Heart left ventricle (tissue), 16 donors: ENCODE results near the gene CNTNAP5. TPM values are rescaled to one million over a fixed set of nuclear protein-coding genes. Genes with fewer than 3 reads are reported as not detected.

Experiments used
- ATAC-seq, 4 donors: fragments of 200-7000 bp; cut with Tn5 transposase; one replicate each; pipeline ENCODE4 v1.9.1; 2020 to 2022; ENCODE audit warnings: moderate library complexity in 4 of 4, mild to moderate bottlenecking in 3 of 4, moderate number of reproducible peaks in 1 of 4
- DNase-seq, 5 donors: peaks; one replicate each; pipeline ENCODE4 v3.0.0-alpha.2; 2020
- H3K27ac ChIP-seq, 12 donors: fragments of 200-600 bp; sonication (generic) in 4 of 12; one replicate each; pipeline versions ENCODE4 v1.5.0 to v1.8.0; 2016 to 2022; ENCODE audit warnings: mild to moderate bottlenecking in 2 of 12
- H3K27me3 ChIP-seq, 9 donors: fragments of 200-600 bp; sonication (generic) in 2 of 9; one replicate each; pipeline versions ENCODE4 v1.5.1 to v1.8.0; 2016 to 2022; ENCODE audit warnings: mild to moderate bottlenecking in 3 of 9
- H3K36me3 ChIP-seq, 9 donors: fragments of 200-600 bp; sonication (generic) in 2 of 9; one replicate each; pipeline versions ENCODE4 v1.5.0 to v1.8.0; 2018 to 2022; ENCODE audit warnings: mild to moderate bottlenecking in 2 of 9
- H3K4me1 ChIP-seq, 12 donors: fragments of 200-600 bp; sonication (generic) in 4 of 12; one replicate each; pipeline versions ENCODE4 v1.5.0 to v1.8.0; 2016 to 2022; ENCODE audit warnings: mild to moderate bottlenecking in 3 of 12
- H3K4me3 ChIP-seq, 12 donors: fragments of 200-600 bp; sonication (generic) in 4 of 12; one replicate each; pipeline versions ENCODE4 v1.5.0 to v1.8.0; 2017 to 2022; ENCODE audit warnings: mild to moderate bottlenecking in 9 of 12, moderate library complexity in 4 of 12
- H3K9me3 ChIP-seq, 12 donors: fragments of 200-600 bp; sonication (generic) in 4 of 12; one replicate each; pipeline versions ENCODE4 v1.5.0 to v1.8.0; 2016 to 2022; ENCODE audit warnings: mild to moderate bottlenecking in 1 of 12
- POLR2A ChIP-seq, 2 donors: fragments of 450-650 bp; IDR thresholded peaks; one replicate each; pipeline ENCODE4 v1.6.1; 2017; ENCODE audit warnings: antibody characterized with exemption in 2 of 2, mild to moderate bottlenecking in 2 of 2, moderate library complexity in 2 of 2
- WGBS, 4 donors: extraction: QIAGEN DNeasy Blood & Tissue Kit in 2 of 4; methylation state at CpG; one replicate each; pipeline versions ENCODE4 v1.1.5 to v1.1.7; 2013 to 2018; 5-methylcytosine and 5-hydroxymethylcytosine counted together
- intact Hi-C, 10 donors: fragments of 100-400 bp; cut with DNase I; formaldehyde crosslinking; loops; one replicate each; pipeline versions ENCODE4 v1.11.1 to v1.14.2; 2022
- polyA plus RNA-seq, 2 donors: library from polyadenylated mRNA; stranded (reverse); fragments of 200-250 nt; gene quantifications; one replicate each; pipeline ENCODE4 v1.2.3, GENCODE V29; 2013
- total RNA-seq, 9 donors: library from RNA; depleted of rRNA in 2 of 9; stranded (reverse); fragments of >200 nt in 2 of 9; fragmentation: NEBNext Ultra II Directional in 3 of 9; extraction: Animal tissue kit (Norgen Biotek cat#: 25700) in 3 of 9; gene quantifications; one replicate each; pipeline versions ENCODE4 v1.1.0 to v1.2.4, GENCODE V29; 2016 to 2023
- TF ChIP-seq, protein P1 (sequence below), 12 donors: fragments of 200-600 bp; sonication (generic) in 4 of 12; IDR thresholded peaks; one replicate each; pipeline versions ENCODE4 v1.5.0 to v1.8.0; 2018 to 2022; ENCODE audit warnings: antibody characterized with exemption in 12 of 12, mild to moderate bottlenecking in 5 of 12
- donor health status: ischemic (EF 13 %, LVEDD 7.1; RV severe dilation, severe dysfunction).
- donor health status: healthy with polysubstance abuse.
- donor health status: DM: no; HTN: yes; CAD: no.
- donor health status: DM: no; HTN: no; CAD: no.
- donor health status: ischemic (EF 25% LVEDD 6.9; RV normal size, moderate dysfunction).
- donor health status: ischemic (EF 25% LVEDD 5.7; RV mildly dilated, moderate dysfunction).
- donor health status: healthy.
- donor health status: DM: yes; HTN: yes; CAD: no.
- donor health status: ischemic (EF 35%, LVEDD 5.7; RV mildly dilated, moderate dysfunction).
- donor health status: nonischemic (EF 11% LVEDD 7.7; RV severe dilation, severe dysfunction).
- donor health status: DM: yes; HTN: yes; CAD: no.
- donor health status: PGD.
- donor health status: ischemic (EF 29% LVEDD 5.4; RV normal size, mild dysfunction).
- donor health status: nonischemic (EF 23%, LVEDD 6.1; RV moderate dilation, normal function).

CNTNAP5 gene
- total and polyA plus RNA-seq, 11 donors, result not detected

DNA sequence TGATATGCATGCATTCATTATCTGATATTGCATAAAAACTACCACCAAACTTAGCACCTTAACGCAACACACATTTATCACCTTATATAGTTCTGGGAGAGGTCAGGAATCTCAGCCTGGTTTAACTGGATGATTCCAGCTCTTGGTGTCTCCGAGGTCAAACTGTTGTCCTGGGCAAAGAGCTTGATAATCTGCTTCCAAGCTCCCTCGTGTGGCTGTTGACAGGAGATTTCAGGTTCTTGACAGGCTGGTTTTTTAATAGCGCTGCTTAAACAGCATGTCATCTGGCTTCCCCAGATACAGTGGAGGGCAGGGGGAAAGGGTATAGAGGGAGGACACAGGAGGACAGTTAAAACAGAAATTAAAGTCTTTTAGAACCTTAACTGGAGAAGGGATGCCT, 785.0 kb downstream of the CNTNAP5 start:
- H3K36me3 ChIP-seq, result no peaks in the 10 kb centered on the region
- H3K4me3 ChIP-seq, result no peak overlapping the region
- H3K9me3 ChIP-seq, result no peaks in the 10 kb centered on the region
- H3K27me3 ChIP-seq, result no peaks in the 10 kb centered on the region
- DNase-seq (peak in 4 of 5 donors; percentile 23 to 45 (median 27)), ATAC-seq (peak; percentile 42 to 80 (median 76))
- peaks cover 0 to 8% (median 0%) of the 10 kb centered on the region in 12 donors for H3K4me1 ChIP-seq
- TF ChIP-seq, protein P1, sequence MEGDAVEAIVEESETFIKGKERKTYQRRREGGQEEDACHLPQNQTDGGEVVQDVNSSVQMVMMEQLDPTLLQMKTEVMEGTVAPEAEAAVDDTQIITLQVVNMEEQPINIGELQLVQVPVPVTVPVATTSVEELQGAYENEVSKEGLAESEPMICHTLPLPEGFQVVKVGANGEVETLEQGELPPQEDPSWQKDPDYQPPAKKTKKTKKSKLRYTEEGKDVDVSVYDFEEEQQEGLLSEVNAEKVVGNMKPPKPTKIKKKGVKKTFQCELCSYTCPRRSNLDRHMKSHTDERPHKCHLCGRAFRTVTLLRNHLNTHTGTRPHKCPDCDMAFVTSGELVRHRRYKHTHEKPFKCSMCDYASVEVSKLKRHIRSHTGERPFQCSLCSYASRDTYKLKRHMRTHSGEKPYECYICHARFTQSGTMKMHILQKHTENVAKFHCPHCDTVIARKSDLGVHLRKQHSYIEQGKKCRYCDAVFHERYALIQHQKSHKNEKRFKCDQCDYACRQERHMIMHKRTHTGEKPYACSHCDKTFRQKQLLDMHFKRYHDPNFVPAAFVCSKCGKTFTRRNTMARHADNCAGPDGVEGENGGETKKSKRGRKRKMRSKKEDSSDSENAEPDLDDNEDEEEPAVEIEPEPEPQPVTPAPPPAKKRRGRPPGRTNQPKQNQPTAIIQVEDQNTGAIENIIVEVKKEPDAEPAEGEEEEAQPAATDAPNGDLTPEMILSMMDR (IDR thresholded peaks at IDR 0.05), result peak in 10 of 12 donors; percentile 17 to 49 (median 31)
- TF ChIP-seq POLR2A (IDR thresholded peaks at IDR 0.05), result no peak
- H3K27ac ChIP-seq, result no peak overlapping the region
- 11 to 23% (median 15%) methylated on average over 4 of the region's 4 CpGs for WGBS, 4 donors
- intact Hi-C loops, result loop anchor here in 7 of 10 donors (1.0 to 5.0 kb wide), 4 partner anchors 781 to 783 kb away; partner anchors contain the start of gene CNTNAP5 (in 4 of the 7)

DNA sequence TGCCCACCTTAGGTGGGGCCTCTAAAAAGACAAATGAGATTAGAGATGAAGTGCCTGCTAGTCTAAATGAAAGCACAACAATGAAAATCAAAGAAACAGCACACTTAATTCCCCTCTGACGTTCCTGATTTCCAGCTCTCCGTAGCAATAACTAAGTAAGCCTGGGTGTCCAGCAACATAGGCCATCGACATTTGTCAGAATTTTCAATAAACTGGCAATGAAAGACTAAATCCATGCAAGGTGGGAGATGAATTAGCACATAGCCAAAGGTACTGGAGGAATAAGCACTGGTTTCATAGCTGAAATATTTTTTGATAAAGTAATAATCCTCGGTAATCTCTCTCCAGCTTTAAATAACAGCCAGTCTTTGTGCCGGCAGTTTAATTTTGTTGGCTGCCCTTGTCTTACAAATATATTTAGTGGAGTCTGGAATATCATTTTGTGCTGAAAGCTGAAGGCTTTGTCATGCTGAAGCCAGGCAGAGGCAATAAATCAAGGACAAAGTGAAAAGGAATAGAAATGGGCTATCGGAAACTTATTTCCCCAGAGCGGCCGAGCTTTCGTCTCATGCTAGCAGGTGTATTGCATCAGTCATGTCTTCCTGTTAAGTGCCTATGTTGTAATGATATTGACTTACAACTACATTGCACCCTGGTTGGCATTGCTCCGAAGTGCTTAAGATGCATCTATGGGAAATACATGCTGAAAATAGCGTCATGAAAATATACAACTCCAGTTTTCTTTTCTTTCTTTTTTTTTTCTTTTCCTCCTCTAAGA, 790.1 kb downstream of the CNTNAP5 start:
- TF ChIP-seq POLR2A (IDR thresholded peaks at IDR 0.05), result no peak
- TF ChIP-seq, protein P1 (IDR thresholded peaks at IDR 0.05), result no peak
- intact Hi-C loops, result loop anchor here in 4 of 10 donors (5.0 kb wide), 1 partner anchor 788 kb away; the partner anchor contains the start of gene CNTNAP5 (in 4 of the 4)
- Histone ChIP-seq H3K4me3 (no peak overlapping the region), H3K27me3 (no peaks in the 10 kb centered on the region), H3K4me1 (peaks cover 0 to 6% (median 0%) of the 10 kb centered on the region in 12 donors), H3K9me3 (no peaks in the 10 kb centered on the region), H3K36me3 (no peaks in the 10 kb centered on the region), H3K27ac (no peak overlapping the region)
- ATAC-seq (no peak), DNase-seq (no peak)
- WGBS, 4 donors, result 64 to 71% (median 69%) methylated on average over 11 of the region's 11 CpGs

DNA sequence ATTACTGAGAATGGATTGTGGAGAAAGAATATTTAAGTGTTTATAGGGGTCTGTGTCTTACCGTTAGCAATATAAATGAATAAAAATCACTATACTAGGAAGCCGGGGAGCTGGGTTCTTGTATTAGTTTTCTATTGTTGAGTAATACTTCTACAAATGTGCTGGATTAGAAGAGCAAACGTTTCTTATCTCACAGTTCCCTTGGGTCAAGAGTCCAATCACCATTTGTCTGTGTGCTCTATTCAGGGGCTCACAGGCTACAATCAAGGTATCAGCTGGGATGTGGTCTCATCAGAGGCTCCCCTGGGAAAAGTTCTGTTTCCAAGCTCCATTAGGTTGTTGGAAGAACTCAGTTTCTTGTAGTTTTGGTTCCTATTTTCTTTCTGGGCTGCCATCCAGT, 790.9 kb downstream of the CNTNAP5 start:
- TF ChIP-seq, protein P1 (IDR thresholded peaks at IDR 0.05), result no peak
- TF ChIP-seq POLR2A (IDR thresholded peaks at IDR 0.05), result no peak
- 63 to 70% (median 68%) methylated on average over 3 of the region's 3 CpGs for WGBS, 4 donors
- ATAC-seq (no peak), DNase-seq (no peak)
- Histone ChIP-seq H3K27ac (no peak overlapping the region), H3K4me3 (no peak overlapping the region), H3K36me3 (no peaks in the 10 kb centered on the region), H3K4me1 (no peaks in the 10 kb centered on the region), H3K9me3 (no peaks in the 10 kb centered on the region), H3K27me3 (no peaks in the 10 kb centered on the region)
- intact Hi-C loops, result no loop called here

DNA sequence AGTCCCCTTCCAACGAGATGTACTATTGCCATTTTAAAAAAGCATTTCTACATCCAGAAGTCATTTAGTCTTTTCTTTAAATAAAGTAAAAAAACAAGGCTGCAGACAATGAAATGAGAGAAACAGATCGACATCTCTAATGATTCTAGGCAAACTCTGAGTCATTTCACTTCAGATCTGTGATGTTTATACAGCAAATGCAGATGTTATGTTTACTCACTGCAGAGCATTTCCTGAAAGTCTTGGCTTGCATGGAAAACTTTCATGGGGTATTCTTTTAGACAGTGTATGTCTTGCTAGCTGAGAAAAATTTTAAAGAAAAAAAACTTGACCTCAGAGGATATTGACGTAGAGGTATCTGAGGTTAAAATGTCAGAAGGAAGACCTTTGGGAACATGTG, 797.4 kb downstream of the CNTNAP5 start:
- no peak for DNase-seq
- H3K4me1 ChIP-seq, result no peaks in the 10 kb centered on the region
- intact Hi-C loops, result no loop called here
- no peak overlapping the region for H3K27ac ChIP-seq
- WGBS, 4 donors, result 55 to 65% (median 59%) methylated on average over 3 of the region's 3 CpGs
- H3K27me3 ChIP-seq, result no peaks in the 10 kb centered on the region
- no peaks in the 10 kb centered on the region for H3K36me3 ChIP-seq
- no peaks in the 10 kb centered on the region for H3K9me3 ChIP-seq
- H3K4me3 ChIP-seq, result no peak overlapping the region
- TF ChIP-seq, protein P1 (IDR thresholded peaks at IDR 0.05), result no peak
- no peak for TF ChIP-seq POLR2A (IDR thresholded peaks at IDR 0.05)
- ATAC-seq, result no peak
